ENCODE data around the gene NOP16.

Gene NOP16

GRCh38 chr5:176413709-176414191 lies 25.4 kb upstream of the NOP16 start:
- H3K27me3 ChIP-seq (ENCODE audit: insufficient read depth, low read depth, severe bottlenecking), result no peaks in the 10 kb centered on the region
- H3K27ac ChIP-seq, result no peak overlapping the region
- H3K9me3 ChIP-seq (ENCODE audit: severe bottlenecking), result no peaks in the 10 kb centered on the region
- TF ChIP-seq, protein P1, sequence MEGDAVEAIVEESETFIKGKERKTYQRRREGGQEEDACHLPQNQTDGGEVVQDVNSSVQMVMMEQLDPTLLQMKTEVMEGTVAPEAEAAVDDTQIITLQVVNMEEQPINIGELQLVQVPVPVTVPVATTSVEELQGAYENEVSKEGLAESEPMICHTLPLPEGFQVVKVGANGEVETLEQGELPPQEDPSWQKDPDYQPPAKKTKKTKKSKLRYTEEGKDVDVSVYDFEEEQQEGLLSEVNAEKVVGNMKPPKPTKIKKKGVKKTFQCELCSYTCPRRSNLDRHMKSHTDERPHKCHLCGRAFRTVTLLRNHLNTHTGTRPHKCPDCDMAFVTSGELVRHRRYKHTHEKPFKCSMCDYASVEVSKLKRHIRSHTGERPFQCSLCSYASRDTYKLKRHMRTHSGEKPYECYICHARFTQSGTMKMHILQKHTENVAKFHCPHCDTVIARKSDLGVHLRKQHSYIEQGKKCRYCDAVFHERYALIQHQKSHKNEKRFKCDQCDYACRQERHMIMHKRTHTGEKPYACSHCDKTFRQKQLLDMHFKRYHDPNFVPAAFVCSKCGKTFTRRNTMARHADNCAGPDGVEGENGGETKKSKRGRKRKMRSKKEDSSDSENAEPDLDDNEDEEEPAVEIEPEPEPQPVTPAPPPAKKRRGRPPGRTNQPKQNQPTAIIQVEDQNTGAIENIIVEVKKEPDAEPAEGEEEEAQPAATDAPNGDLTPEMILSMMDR (IDR thresholded peaks at IDR 0.05; ENCODE audit: low read depth, low read length), result no peak
- peak; percentile 42 for DNase-seq
- H3K36me3 ChIP-seq, result peaks cover 3% of the 10 kb centered on the region; the same call in 1 of the 2 replicates
- no peak overlapping the region for H3K4me3 ChIP-seq (ENCODE audit: low read depth, low read length)

DNA sequence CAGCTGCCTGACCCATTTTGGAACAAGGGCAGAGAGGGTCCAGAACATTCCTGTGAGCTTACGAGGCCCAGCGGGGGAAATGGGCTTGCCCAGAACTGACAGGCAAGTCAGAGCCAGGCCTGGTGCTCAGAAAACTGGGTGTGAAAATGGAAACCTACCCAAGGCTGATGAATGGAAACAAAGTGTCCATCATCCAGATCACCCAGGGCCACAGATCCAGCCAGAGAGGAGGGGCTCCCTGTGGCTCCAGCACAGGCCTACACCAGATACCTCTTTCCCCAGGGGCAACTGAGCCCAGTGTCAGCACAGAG lies 24.8 kb upstream of the NOP16 start:
- Histone ChIP-seq H3K9me3 (ENCODE audit: severe bottlenecking) (no peaks in the 10 kb centered on the region), H3K27me3 (ENCODE audit: insufficient read depth, low read depth, severe bottlenecking) (no peaks in the 10 kb centered on the region), H3K36me3 (peaks cover 3% of the 10 kb centered on the region; the same call in 1 of the 2 replicates), H3K4me3 (ENCODE audit: low read depth, low read length) (no peak overlapping the region), H3K27ac (no peak overlapping the region)
- TF ChIP-seq, protein P1 (IDR thresholded peaks at IDR 0.05; ENCODE audit: low read depth, low read length), result no peak
- DNase-seq, result no peak

GRCh38 chr5:176412517-176413254 lies 24.3 kb upstream of the NOP16 start:
- peak; percentile 62 for DNase-seq
- Histone ChIP-seq H3K27me3 (ENCODE audit: insufficient read depth, low read depth, severe bottlenecking) (no peaks in the 10 kb centered on the region), H3K4me3 (ENCODE audit: low read depth, low read length) (no peak overlapping the region), H3K9me3 (ENCODE audit: severe bottlenecking) (no peaks in the 10 kb centered on the region), H3K36me3 (peaks cover 3% of the 10 kb centered on the region; the same call in 1 of the 2 replicates), H3K27ac (no peak overlapping the region)
- TF ChIP-seq, protein P1 (IDR thresholded peaks at IDR 0.05; ENCODE audit: low read depth, low read length), result no peak

DNA sequence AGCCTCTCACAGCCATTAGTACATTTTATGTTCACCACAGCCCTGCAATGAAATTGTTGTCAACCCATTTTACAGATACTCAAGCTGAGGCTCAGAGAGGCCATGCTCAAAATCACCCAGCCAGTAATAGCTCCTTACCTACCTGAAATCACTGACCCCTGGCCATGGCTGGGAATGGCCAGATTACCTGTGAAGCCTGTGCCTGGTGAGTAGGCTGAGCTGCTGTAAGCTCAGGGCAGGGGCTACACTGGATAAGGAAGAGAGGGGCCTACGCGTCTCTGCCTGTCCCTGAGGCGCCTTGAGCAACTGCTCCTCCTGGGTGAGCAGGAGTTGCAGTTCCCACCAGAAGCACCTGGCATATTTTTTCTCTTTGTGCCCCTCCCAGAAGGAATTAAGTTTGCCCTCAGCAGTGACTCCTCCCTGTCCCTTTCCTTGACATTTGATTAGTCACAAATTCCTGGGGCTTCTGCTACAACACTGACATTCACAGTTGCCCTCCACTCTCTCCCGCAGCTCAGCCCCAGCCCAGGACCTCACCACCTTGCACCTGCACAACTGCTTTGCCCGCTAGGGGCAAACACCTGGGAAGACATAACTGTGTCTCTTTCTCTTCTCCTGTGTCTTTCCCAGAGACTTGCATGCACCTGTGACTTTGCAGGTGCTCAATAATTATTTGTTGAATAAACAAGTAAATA lies 22.2 kb upstream of the NOP16 start:
- H3K27ac ChIP-seq, result no peak overlapping the region
- H3K27me3 ChIP-seq (ENCODE audit: insufficient read depth, low read depth, severe bottlenecking), result no peaks in the 10 kb centered on the region
- TF ChIP-seq, protein P1 (IDR thresholded peaks at IDR 0.05; ENCODE audit: low read depth, low read length), result no peak
- H3K4me3 ChIP-seq (ENCODE audit: low read depth, low read length), result no peak overlapping the region
- no peak for DNase-seq
- H3K9me3 ChIP-seq (ENCODE audit: severe bottlenecking), result no peaks in the 10 kb centered on the region
- H3K36me3 ChIP-seq, result peaks cover 3% of the 10 kb centered on the region; the same call in 1 of the 2 replicates

DNA sequence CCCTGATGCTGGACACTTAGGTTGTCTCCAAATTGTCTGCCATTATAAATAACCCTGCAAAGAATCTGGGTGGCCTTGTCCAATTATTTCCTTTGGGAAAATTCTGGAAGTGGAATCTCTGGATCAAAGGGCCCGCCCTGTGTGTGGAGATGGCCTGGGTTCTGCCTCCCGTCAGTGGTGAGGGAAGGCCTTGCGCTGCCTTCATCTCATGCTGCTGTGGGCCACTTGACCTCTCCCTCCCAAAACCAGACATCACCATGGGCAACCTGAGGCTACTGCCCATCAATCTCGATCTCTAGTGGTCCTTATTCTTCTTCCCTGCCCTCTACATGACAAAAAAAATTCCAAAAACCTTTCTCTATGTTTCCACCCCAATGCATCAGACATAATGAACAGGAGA lies 21.4 kb upstream of the NOP16 start:
- H3K36me3 ChIP-seq, result peaks cover 3% of the 10 kb centered on the region; the same call in 1 of the 2 replicates
- no peaks in the 10 kb centered on the region for H3K27me3 ChIP-seq (ENCODE audit: insufficient read depth, low read depth, severe bottlenecking)
- no peak overlapping the region for H3K4me3 ChIP-seq (ENCODE audit: low read depth, low read length)
- no peak overlapping the region for H3K27ac ChIP-seq
- no peak for DNase-seq
- TF ChIP-seq, protein P1 (IDR thresholded peaks at IDR 0.05; ENCODE audit: low read depth, low read length), result no peak
- H3K9me3 ChIP-seq (ENCODE audit: severe bottlenecking), result no peaks in the 10 kb centered on the region
